ENCODE results near the gene GPR132. TPM values are rescaled to one million over a fixed set of nuclear protein-coding genes. Genes with fewer than 3 reads are reported as not detected.
A peak's percentile ranks its signal among the peaks of the same experiment; 100 is the strongest.

The GPR132 gene
- total and polyA plus RNA-seq, 9 of the 15 experiments (the other 6 are each of a cell fraction or from before 2014, with no cell fraction given), result 0.01 to 1.1 (median 0.25) TPM; not detected in 1

DNA sequence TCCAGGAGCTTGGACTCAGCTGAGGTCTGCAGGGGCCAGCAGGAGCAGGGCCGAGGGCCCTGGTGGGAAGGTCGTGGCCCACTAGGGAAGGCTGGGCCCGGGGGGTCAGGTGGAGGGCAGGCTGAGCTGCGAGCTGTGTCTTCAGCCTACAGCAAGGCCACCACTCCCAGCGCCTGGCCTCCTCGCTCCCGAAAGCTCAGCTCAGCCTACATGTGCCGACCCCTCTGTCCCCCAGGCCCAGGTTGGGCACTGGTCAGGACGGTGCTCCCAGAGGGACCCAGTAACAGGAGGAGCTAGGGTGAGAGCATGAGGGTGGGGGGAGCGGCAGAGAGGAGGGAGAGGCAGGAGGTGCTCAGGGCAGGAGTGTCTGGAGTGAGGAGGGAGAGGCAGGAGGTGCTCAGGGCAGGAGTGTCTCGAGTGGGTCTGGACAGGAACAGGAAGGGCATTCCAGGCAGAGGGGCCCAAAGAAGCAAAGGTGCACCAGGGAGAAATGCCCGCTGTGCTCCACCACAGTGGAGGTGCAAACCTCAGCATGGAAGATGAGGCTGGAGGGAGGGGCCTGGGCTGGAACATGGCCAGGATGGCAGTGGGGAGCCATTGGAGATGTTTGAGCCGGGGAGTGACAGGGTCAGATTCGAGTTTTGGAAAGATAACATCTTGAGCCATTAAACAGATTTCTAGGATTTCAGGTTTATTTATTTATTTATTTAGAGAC is 29.1 kb upstream of the GPR132 start:
- Histone ChIP-seq H3K9ac (ENCODE audit: insufficient read depth in 1 of 2, low read depth in 2 of 2, low read length in 2 of 2) (no peak overlapping the region), H3K36me3 (ENCODE audit: control insufficient read depth, insufficient read depth, low read length) (no peaks in the 10 kb centered on the region), H3K9me1 (ENCODE audit: control insufficient read depth, insufficient read depth, low read length) (peaks cover 5% of the 10 kb centered on the region), H4K20me1 (replicated peaks; ENCODE audit: control insufficient read depth, insufficient read depth, low read length) (no peaks in the 10 kb centered on the region), H2AFZ (ENCODE audit: low read depth, low read length) (no peak overlapping the region), H3K79me2 (ENCODE audit: control insufficient read depth, insufficient read depth, low read length) (no peaks in the 10 kb centered on the region), H3K4me3 (no peak overlapping the region), H3K4me1 (replicated peaks in 1 of 2; ENCODE audit: control insufficient read depth in 2 of 2, insufficient read depth in 2 of 2, low read length in 2 of 2) (peaks cover 0 to 56% of the 10 kb centered on the region in 2 experiments; a peak in 2 of 5 replicates), H3K27ac (ENCODE audit: extremely low read depth, low read depth, low read length) (no peak overlapping the region), H3K9me3 (replicated peaks; ENCODE audit: control insufficient read depth, insufficient read depth, low read depth, low read length) (no peaks in the 10 kb centered on the region), H3K4me2 (ENCODE audit: insufficient read depth, low read length) (no peak overlapping the region; the same call in 1 of the 2 replicates), H3K27me3 (ENCODE audit: control insufficient read depth in 2 of 2, insufficient read depth in 2 of 2, low read length in 2 of 2) (peaks cover 14 to 36% of the 10 kb centered on the region in 2 experiments; a peak in 4 of 5 replicates)
- POLR2A ChIA-PET, result interaction anchor here (0.5 to 1.5 kb wide), 2 partner anchors 10 to 15 kb away, joined by 3 read pairs; no protein-coding TSS in a partner anchor
- FAIRE-seq (no peak), ATAC-seq (no peak), DNase-seq (ENCODE audit: extremely low read depth in 1 of 4, low spot score in 3 of 4) (no peak)
- in situ Hi-C loops (cut with MboI) (loop anchor here (10.0 kb wide), 2 partner anchors 190 to 260 kb away; no protein-coding TSS in a partner anchor), intact Hi-C loops (cut with micrococcal nuclease) (loop anchor here (5.0 kb wide), 2 partner anchors 88 to 433 kb away; partner anchors contain the start of genes NUDT14 and TMEM121)
- no TSS peak for BruUV-seq (replicated peaks)
- 10% methylated on average over 8 of the region's 14 CpGs for WGBS (ENCODE audit: insufficient coverage, low coverage, missing lambda C conversion rate)
- TF ChIP-seq MTF1 (CRISPR knock-in tag; IDR thresholded peaks at IDR 0.05; ENCODE audit: borderline replicate concordance), result no peak
- TF ChIP-seq, protein P1, sequence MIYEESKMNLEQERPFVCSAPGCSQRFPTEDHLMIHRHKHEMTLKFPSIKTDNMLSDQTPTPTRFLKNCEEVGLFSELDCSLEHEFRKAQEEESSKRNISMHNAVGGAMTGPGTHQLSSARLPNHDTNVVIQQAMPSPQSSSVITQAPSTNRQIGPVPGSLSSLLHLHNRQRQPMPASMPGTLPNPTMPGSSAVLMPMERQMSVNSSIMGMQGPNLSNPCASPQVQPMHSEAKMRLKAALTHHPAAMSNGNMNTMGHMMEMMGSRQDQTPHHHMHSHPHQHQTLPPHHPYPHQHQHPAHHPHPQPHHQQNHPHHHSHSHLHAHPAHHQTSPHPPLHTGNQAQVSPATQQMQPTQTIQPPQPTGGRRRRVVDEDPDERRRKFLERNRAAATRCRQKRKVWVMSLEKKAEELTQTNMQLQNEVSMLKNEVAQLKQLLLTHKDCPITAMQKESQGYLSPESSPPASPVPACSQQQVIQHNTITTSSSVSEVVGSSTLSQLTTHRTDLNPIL (CRISPR knock-in tag; IDR thresholded peaks at IDR 0.05), result no peak
- TF ChIP-seq NFIC (IDR thresholded peaks at IDR 0.05), result peak; percentile 54
- TF ChIP-seq, protein P2, sequence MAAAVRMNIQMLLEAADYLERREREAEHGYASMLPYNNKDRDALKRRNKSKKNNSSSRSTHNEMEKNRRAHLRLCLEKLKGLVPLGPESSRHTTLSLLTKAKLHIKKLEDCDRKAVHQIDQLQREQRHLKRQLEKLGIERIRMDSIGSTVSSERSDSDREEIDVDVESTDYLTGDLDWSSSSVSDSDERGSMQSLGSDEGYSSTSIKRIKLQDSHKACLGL (CRISPR knock-in tag; IDR thresholded peaks at IDR 0.05; ENCODE audit: borderline replicate concordance, poor library complexity, severe bottlenecking), result no peak
- TF ChIP-seq ZNF717 (CRISPR knock-in tag; IDR thresholded peaks at IDR 0.05), result no peak
- TF ChIP-seq ZNF263 (CRISPR knock-in tag; IDR thresholded peaks at IDR 0.05; ENCODE audit: borderline replicate concordance), result 0 out of 2 replicates have a peak, but pooled peaks have one; percentile 48
- TF ChIP-seq, protein P3, sequence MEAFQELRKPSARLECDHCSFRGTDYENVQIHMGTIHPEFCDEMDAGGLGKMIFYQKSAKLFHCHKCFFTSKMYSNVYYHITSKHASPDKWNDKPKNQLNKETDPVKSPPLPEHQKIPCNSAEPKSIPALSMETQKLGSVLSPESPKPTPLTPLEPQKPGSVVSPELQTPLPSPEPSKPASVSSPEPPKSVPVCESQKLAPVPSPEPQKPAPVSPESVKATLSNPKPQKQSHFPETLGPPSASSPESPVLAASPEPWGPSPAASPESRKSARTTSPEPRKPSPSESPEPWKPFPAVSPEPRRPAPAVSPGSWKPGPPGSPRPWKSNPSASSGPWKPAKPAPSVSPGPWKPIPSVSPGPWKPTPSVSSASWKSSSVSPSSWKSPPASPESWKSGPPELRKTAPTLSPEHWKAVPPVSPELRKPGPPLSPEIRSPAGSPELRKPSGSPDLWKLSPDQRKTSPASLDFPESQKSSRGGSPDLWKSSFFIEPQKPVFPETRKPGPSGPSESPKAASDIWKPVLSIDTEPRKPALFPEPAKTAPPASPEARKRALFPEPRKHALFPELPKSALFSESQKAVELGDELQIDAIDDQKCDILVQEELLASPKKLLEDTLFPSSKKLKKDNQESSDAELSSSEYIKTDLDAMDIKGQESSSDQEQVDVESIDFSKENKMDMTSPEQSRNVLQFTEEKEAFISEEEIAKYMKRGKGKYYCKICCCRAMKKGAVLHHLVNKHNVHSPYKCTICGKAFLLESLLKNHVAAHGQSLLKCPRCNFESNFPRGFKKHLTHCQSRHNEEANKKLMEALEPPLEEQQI (IDR thresholded peaks at IDR 0.05), result no peak
- 0 out of 4 replicates have a peak, but pooled peaks of 1 of the 2 experiments have one; percentile 1 for TF ChIP-seq NRF1 (conservative IDR thresholded peaks at IDR 0.05 in 1 of 2, IDR thresholded peaks at IDR 0.05 in 1 of 2)
- TF ChIP-seq EGR1 (conservative IDR thresholded peaks at IDR 0.05), result no peak
- no peak for TF ChIP-seq PCBP1 (IDR thresholded peaks at IDR 0.05; ENCODE audit: low read depth, low read length, poor library complexity, severe bottlenecking)
- no peak for TF ChIP-seq DACH1 (IDR thresholded peaks at IDR 0.05; ENCODE audit: partially characterized antibody)
- no peak for TF ChIP-seq ZFP1 (CRISPR knock-in tag; IDR thresholded peaks at IDR 0.05)
- TF ChIP-seq POLR2H (tag; IDR thresholded peaks at IDR 0.05; ENCODE audit: low read depth), result no peak
- CTCF ChIA-PET (ENCODE audit: low intra/inter-chr PET ratio), result no interaction called here

All from K562 (cell line).